ENCODE data around the gene TVP23C.

DNA sequence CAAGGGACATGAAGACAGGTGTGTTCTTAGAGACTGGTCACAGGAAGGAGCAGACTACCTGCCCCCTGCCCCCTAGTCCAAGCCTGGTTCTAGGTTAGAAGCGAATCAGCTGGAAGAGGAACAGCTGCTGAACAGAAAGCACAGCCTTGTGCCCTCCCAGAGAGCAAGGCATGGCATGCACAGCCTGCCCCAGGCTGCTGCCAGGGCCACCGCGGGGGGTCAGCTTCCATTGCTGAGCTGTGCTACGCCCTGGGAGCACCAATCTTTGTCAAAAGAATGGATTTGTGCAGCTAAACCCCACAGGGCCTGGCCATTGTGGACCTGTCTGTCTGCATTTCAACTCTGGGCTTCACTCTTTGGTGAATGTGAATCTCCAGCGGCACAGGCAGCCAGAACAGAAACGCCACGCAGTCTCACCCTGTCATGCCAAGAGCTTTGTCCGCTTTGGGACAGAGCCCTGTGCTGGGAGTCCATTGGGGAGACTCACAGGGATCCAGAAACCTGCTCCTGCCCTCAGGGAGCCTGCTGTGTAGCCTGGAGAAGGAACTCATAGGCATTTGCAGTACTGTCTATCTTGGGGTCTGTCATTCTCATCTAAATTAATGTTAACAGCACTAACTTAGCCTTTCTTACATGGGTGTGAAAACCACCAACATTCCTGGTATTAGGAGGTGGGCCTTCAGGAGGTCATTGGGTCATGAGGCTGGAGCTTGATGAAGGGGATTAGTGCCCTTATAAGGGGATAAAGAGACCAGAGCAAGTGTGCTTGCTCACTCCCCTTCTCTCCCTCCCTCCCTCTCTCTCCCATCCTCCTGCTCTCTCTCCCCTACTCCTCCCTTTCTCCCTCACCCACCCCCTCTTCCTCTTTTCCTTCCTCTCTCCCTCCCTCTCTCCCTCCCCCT lies 70.2 kb downstream of the TVP23C start:
- TF ChIP-seq, protein P1, sequence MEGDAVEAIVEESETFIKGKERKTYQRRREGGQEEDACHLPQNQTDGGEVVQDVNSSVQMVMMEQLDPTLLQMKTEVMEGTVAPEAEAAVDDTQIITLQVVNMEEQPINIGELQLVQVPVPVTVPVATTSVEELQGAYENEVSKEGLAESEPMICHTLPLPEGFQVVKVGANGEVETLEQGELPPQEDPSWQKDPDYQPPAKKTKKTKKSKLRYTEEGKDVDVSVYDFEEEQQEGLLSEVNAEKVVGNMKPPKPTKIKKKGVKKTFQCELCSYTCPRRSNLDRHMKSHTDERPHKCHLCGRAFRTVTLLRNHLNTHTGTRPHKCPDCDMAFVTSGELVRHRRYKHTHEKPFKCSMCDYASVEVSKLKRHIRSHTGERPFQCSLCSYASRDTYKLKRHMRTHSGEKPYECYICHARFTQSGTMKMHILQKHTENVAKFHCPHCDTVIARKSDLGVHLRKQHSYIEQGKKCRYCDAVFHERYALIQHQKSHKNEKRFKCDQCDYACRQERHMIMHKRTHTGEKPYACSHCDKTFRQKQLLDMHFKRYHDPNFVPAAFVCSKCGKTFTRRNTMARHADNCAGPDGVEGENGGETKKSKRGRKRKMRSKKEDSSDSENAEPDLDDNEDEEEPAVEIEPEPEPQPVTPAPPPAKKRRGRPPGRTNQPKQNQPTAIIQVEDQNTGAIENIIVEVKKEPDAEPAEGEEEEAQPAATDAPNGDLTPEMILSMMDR (IDR thresholded peaks at IDR 0.05; ENCODE audit: insufficient read depth, low read depth, low read length), result no peak
- no peak for TF ChIP-seq EZH2 (IDR thresholded peaks at IDR 0.05; ENCODE audit: insufficient read depth, low read length)

All from astrocyte (in vitro differentiated cells and primary cell).